Measurements from ENCODE around the gene MARCO.

- no peak for TF ChIP-seq PKNOX1 (IDR thresholded peaks at IDR 0.05)
- no peak for TF ChIP-seq SUZ12 (IDR thresholded peaks at IDR 0.05)
- TF ChIP-seq FOXA1 (IDR thresholded peaks at IDR 0.05), result no peak
- no peak for TF ChIP-seq TARDBP (IDR thresholded peaks at IDR 0.05)
- no peak for TF ChIP-seq HDGF (IDR thresholded peaks at IDR 0.05; ENCODE audit: borderline replicate concordance)
- no peak for TF ChIP-seq ARNT (IDR thresholded peaks at IDR 0.05)
- TF ChIP-seq SP1 (IDR thresholded peaks at IDR 0.05), result no peak
- TF ChIP-seq BHLHE40 (IDR thresholded peaks at IDR 0.05; ENCODE audit: borderline replicate concordance), result no peak
- TF ChIP-seq NFRKB (IDR thresholded peaks at IDR 0.05), result no peak
- TF ChIP-seq FOXM1 (IDR thresholded peaks at IDR 0.05; ENCODE audit: borderline replicate concordance), result no peak
Measured at GRCh38 chr2:119025013-119025412, 83.0 kb downstream of the MARCO start.

Data from HEK293T (cell line).